GM19099 (cell line): Measurements from ENCODE around the gene GALNT18.

ENCODE experiments used
- POLR2A ChIP-seq: IDR thresholded peaks from 3 replicates; pipeline ENCODE4 v1.6.1; 2011; ENCODE audit warnings: low read depth; ENCODE audit not compliant: insufficient read length; ENCODE audit errors: extremely low read depth

The GALNT18 gene

GRCh38 chr11:11519184-11519583, 102.6 kb downstream of the GALNT18 start:
- no peak for TF ChIP-seq POLR2A

- no peak for TF ChIP-seq POLR2A
These were observed 107.6 kb downstream of the GALNT18 start for GRCh38 chr11:11514246-11514645.

GRCh38 chr11:11513422-11513821, 108.4 kb downstream of the GALNT18 start:
- no peak for TF ChIP-seq POLR2A

- no peak for TF ChIP-seq POLR2A
These were observed 108.9 kb downstream of the GALNT18 start for GRCh38 chr11:11512929-11513328.

GRCh38 chr11:11512502-11512901, 109.3 kb downstream of the GALNT18 start:
- no peak for TF ChIP-seq POLR2A

- TF ChIP-seq POLR2A: no peak
These were observed 109.7 kb downstream of the GALNT18 start for GRCh38 chr11:11512090-11512489.

GRCh38 chr11:11510939-11511338, 110.9 kb downstream of the GALNT18 start:
- TF ChIP-seq POLR2A: no peak

- TF ChIP-seq POLR2A: no peak
These were observed 116.1 kb downstream of the GALNT18 start for GRCh38 chr11:11505692-11506091.

- no peak for TF ChIP-seq POLR2A
These were observed 116.6 kb downstream of the GALNT18 start for GRCh38 chr11:11505190-11505589.

- TF ChIP-seq POLR2A: no peak
These were observed 117.7 kb downstream of the GALNT18 start for GRCh38 chr11:11504071-11504470.

GRCh38 chr11:11502263-11502861, 119.4 kb downstream of the GALNT18 start:
- TF ChIP-seq POLR2A: no peak

- no peak for TF ChIP-seq POLR2A
These were observed 120.1 kb downstream of the GALNT18 start for GRCh38 chr11:11501546-11502262.

- TF ChIP-seq POLR2A: no peak
These were observed 120.9 kb downstream of the GALNT18 start for GRCh38 chr11:11500744-11501487.

- TF ChIP-seq POLR2A: no peak
These were observed 122.5 kb downstream of the GALNT18 start for GRCh38 chr11:11499300-11499699.

GRCh38 chr11:11498195-11498594, 123.6 kb downstream of the GALNT18 start:
- TF ChIP-seq POLR2A: no peak

GRCh38 chr11:11496879-11497278, 124.9 kb downstream of the GALNT18 start:
- TF ChIP-seq POLR2A: no peak
